Calu3 (cell line): ENCODE data around the gene CMTR1. TPM values are rescaled to one million over a fixed set of nuclear protein-coding genes. Genes with fewer than 3 reads are reported as not detected.

Experiments
- BruUV-seq: library from RNA; stranded (reverse); fragments of 400-500 nt; replicated peaks from 2 replicates; lab custom pipeline; 2021; lab: Mats Ljungman, UMichigan
- CTCF ChIA-PET: fragments of 300-600 bp; sonication (Branson Sonifier 250); formaldehyde crosslinking; loops from one replicate; lab custom pipeline; 2022; ENCODE audit warnings: antibody characterized with exemption; lab: Charles Lee
- DNase-seq: peaks from one replicate; pipeline ENCODE4 v3.0.0; 2022
- H3K27ac Mint-ChIP-seq: one replicate; pipeline ENCODE4 v1.8.0; 2022; ENCODE audit warnings: mixed read lengths; ENCODE audit not compliant: unreplicated experiment
- H3K27me3 Mint-ChIP-seq: one replicate; pipeline ENCODE4 v1.8.0; 2022; ENCODE audit warnings: mixed read lengths; ENCODE audit not compliant: unreplicated experiment
- H3K36me3 Mint-ChIP-seq: one replicate; pipeline ENCODE4 v1.8.0; 2022; ENCODE audit warnings: mild to moderate bottlenecking, moderate library complexity, mixed read lengths; ENCODE audit not compliant: insufficient read depth, unreplicated experiment
- H3K4me1 Mint-ChIP-seq: one replicate; pipeline ENCODE4 v1.8.0; 2022; ENCODE audit warnings: mild to moderate bottlenecking, low read depth, mixed read lengths; ENCODE audit not compliant: unreplicated experiment
- H3K4me3 Mint-ChIP-seq: one replicate; pipeline ENCODE4 v1.8.0; 2022; ENCODE audit warnings: mild to moderate bottlenecking, low read depth, moderate library complexity, mixed read lengths; ENCODE audit not compliant: unreplicated experiment
- H3K9me3 Mint-ChIP-seq: one replicate; pipeline ENCODE4 v1.8.0; 2022; ENCODE audit warnings: low read depth, mixed read lengths; ENCODE audit not compliant: unreplicated experiment
- CTCF ChIP-seq: fragments of 200-600 bp; IDR thresholded peaks from one replicate; pipeline ENCODE4 v1.8.0; 2022; ENCODE audit warnings: antibody characterized with exemption; ENCODE audit not compliant: unreplicated experiment
- intact Hi-C: fragments of 100-400 bp; cut with micrococcal nuclease; formaldehyde crosslinking; loops from one replicate; pipeline ENCODE4 v1.10.0; 2022; ENCODE audit not compliant: unreplicated experiment
- total RNA-seq: library from RNA; stranded (reverse); gene quantifications from 2 replicates; pipeline ENCODE4 v1.2.3, GENCODE V29; 2022

The CMTR1 gene
- total RNA-seq, 1 experiment from 2014 or later: 50.3 TPM

DNA sequence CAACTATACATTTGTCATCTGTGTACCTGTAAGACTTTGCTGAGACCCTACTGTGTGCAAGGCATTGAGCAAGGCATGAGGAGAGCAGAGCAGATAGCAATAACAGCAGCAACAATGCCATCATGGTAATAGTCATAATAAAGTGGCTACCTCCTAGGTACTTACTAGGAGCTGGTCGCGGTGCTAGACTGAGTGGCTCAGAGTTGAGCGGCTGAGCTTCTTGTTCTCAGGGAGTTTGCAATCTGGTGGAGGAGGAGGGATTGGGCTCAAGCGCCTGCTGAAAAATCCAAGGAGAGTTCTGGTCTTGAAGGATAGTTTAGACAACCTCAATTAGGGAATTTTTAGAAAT, 91.9 kb downstream of the CMTR1 start:
- CTCF ChIA-PET: interaction anchor here (0.6 to 0.9 kb wide), 2 partner anchors 19 to 115 kb away, joined by 3 to 6 read pairs; no protein-coding TSS in a partner anchor

GRCh38 chr6:37525460-37526357, 92.7 kb downstream of the CMTR1 start:
- Mint-ChIP-seq H3K4me3 (no peak overlapping the region), H3K9me3 (no peaks in the 10 kb centered on the region), H3K27me3 (peaks cover 100% of the 10 kb centered on the region), H3K27ac (no peak overlapping the region), H3K4me1 (peaks cover 8% of the 10 kb centered on the region), H3K36me3 (peaks cover 5% of the 10 kb centered on the region)
- intact Hi-C loops: no loop called here
- CTCF ChIA-PET: interaction anchor here (0.6 kb wide), 1 partner anchor 114 kb away, joined by 6 read pairs; no protein-coding TSS in a partner anchor
- no peak for TF ChIP-seq CTCF
- no TSS peak for BruUV-seq
- no peak for DNase-seq

More for the DNA sequence above, 91.9 kb downstream of the CMTR1 start:
- no peak overlapping the region for H3K27ac Mint-ChIP-seq
- no peak for TF ChIP-seq CTCF
- BruUV-seq: no TSS peak
- H3K36me3 Mint-ChIP-seq: peaks cover 5% of the 10 kb centered on the region
- peaks cover 8% of the 10 kb centered on the region for H3K4me1 Mint-ChIP-seq
- peaks cover 94% of the 10 kb centered on the region for H3K27me3 Mint-ChIP-seq
- DNase-seq: no peak
- no peaks in the 10 kb centered on the region for H3K9me3 Mint-ChIP-seq
- no peak overlapping the region for H3K4me3 Mint-ChIP-seq
- intact Hi-C loops: no loop called here

GRCh38 chr6:37528541-37528940, 95.5 kb downstream of the CMTR1 start:
- Mint-ChIP-seq H3K27me3 (peaks cover 100% of the 10 kb centered on the region), H3K27ac (no peak overlapping the region), H3K9me3 (no peaks in the 10 kb centered on the region), H3K36me3 (no peaks in the 10 kb centered on the region), H3K4me1 (peaks cover 7% of the 10 kb centered on the region), H3K4me3 (no peak overlapping the region)
- BruUV-seq: no TSS peak
- TF ChIP-seq CTCF: no peak
- no peak for DNase-seq
- CTCF ChIA-PET: no interaction called here
- intact Hi-C loops: no loop called here

- BruUV-seq: no TSS peak
- Mint-ChIP-seq H3K4me3 (no peak overlapping the region), H3K27ac (no peak overlapping the region), H3K27me3 (peaks cover 100% of the 10 kb centered on the region), H3K36me3 (no peaks in the 10 kb centered on the region), H3K9me3 (no peaks in the 10 kb centered on the region), H3K4me1 (no peaks in the 10 kb centered on the region)
- DNase-seq: no peak
- CTCF ChIA-PET: interaction anchor here (0.6 to 1.2 kb wide), 3 partner anchors 8 to 944 kb away, joined by 3 to 4 read pairs (median 4); no protein-coding TSS in a partner anchor
- intact Hi-C loops: no loop called here
- TF ChIP-seq CTCF: no peak
Observed at GRCh38 chr6:37530297-37530696, 97.3 kb downstream of the CMTR1 start.
